Measurements from ENCODE around the gene GRIA1. TPM values are rescaled to one million over a fixed set of nuclear protein-coding genes. Genes with fewer than 3 reads are reported as not detected.

Gene GRIA1
- total RNA-seq, 4 donors from 2014 or later: 0.48 to 1.00 TPM; not detected in 2

- DNase-seq: no peak
- in situ Hi-C loops (cut with MboI; ENCODE audit: low pct_ligation_motif_present in 1 of 4, low pct_unique_long_range_greater_than_20kb in 1 of 4, low sequenced_read_pairs in 3 of 4): no loop called here
- 84 to 88% methylated on average over 2 of the region's 2 CpGs for WGBS, 2 donors (ENCODE audit: low coverage in 1 of 2)
Observed at GRCh38 chr5:153791339-153791738, 300.9 kb downstream of the GRIA1 start.

GRCh38 chr5:153792305-153792704 lies 301.8 kb downstream of the GRIA1 start:
- no peak for DNase-seq
- no peaks in the 10 kb centered on the region for H3K36me3 ChIP-seq
- H3K27ac ChIP-seq: no peak overlapping the region
- H3K9me3 ChIP-seq: no peaks in the 10 kb centered on the region
- H3K4me1 ChIP-seq: no peaks in the 10 kb centered on the region
- no peaks in the 10 kb centered on the region for H3K27me3 ChIP-seq
- intact Hi-C loops (cut with DNase I; ENCODE audit: low total_unique reads) (no loop called here), in situ Hi-C loops (cut with MboI; ENCODE audit: low pct_ligation_motif_present in 1 of 4, low pct_unique_long_range_greater_than_20kb in 1 of 4, low sequenced_read_pairs in 3 of 4) (no loop called here)
- TF ChIP-seq CTCF (IDR thresholded peaks at IDR 0.05) (no peak), POLR2AphosphoS5 (IDR thresholded peaks at IDR 0.05) (no peak), POLR2A (IDR thresholded peaks at IDR 0.05) (no peak), EP300 (IDR thresholded peaks at IDR 0.05; ENCODE audit: low read depth) (no peak)
- no peak overlapping the region for H3K4me3 ChIP-seq

More at GRCh38 chr5:153791339-153791738, 300.9 kb downstream of the GRIA1 start:
- intact Hi-C loops (cut with DNase I; ENCODE audit: low total_unique reads): no loop called here
- no peaks in the 10 kb centered on the region for H3K9me3 ChIP-seq
- H3K4me1 ChIP-seq: no peaks in the 10 kb centered on the region
- no peaks in the 10 kb centered on the region for H3K36me3 ChIP-seq
- no peak overlapping the region for H3K27ac ChIP-seq
- no peak for TF ChIP-seq EP300 (IDR thresholded peaks at IDR 0.05; ENCODE audit: low read depth)
- no peak for TF ChIP-seq CTCF (IDR thresholded peaks at IDR 0.05)
- TF ChIP-seq POLR2A (IDR thresholded peaks at IDR 0.05): no peak
- TF ChIP-seq POLR2AphosphoS5 (IDR thresholded peaks at IDR 0.05): no peak
- no peak overlapping the region for H3K4me3 ChIP-seq
- no peaks in the 10 kb centered on the region for H3K27me3 ChIP-seq

GRCh38 chr5:153793699-153794098 lies 303.2 kb downstream of the GRIA1 start:
- DNase-seq: no peak
- intact Hi-C loops (cut with DNase I; ENCODE audit: low total_unique reads) (no loop called here), in situ Hi-C loops (cut with MboI; ENCODE audit: low pct_ligation_motif_present in 1 of 4, low pct_unique_long_range_greater_than_20kb in 1 of 4, low sequenced_read_pairs in 3 of 4) (no loop called here)
- TF ChIP-seq POLR2AphosphoS5 (IDR thresholded peaks at IDR 0.05) (no peak), POLR2A (IDR thresholded peaks at IDR 0.05) (no peak)
- H3K9me3 ChIP-seq: no peaks in the 10 kb centered on the region
- H3K27ac ChIP-seq: no peak overlapping the region
- H3K4me3 ChIP-seq: no peak overlapping the region
- no peaks in the 10 kb centered on the region for H3K27me3 ChIP-seq
- WGBS, 2 donors (ENCODE audit: low coverage in 1 of 2): 93% methylated on average over 1 of the region's 1 CpG; no CpG with 5 or more reads in 1 of the 2 donors
- no peaks in the 10 kb centered on the region for H3K36me3 ChIP-seq
- H3K4me1 ChIP-seq: no peaks in the 10 kb centered on the region

- no peak for DNase-seq
- Histone ChIP-seq H3K9me3 (no peaks in the 10 kb centered on the region), H3K4me3 (no peak overlapping the region), H3K36me3 (no peaks in the 10 kb centered on the region), H3K4me1 (no peaks in the 10 kb centered on the region), H3K27me3 (no peaks in the 10 kb centered on the region), H3K27ac (no peak overlapping the region)
- in situ Hi-C loops (cut with MboI; ENCODE audit: low pct_ligation_motif_present in 1 of 4, low pct_unique_long_range_greater_than_20kb in 1 of 4, low sequenced_read_pairs in 3 of 4): no loop called here
- 84 to 100% methylated on average over 3 to 10 of the region's 10 CpGs for WGBS, 2 donors (ENCODE audit: low coverage in 1 of 2)
- intact Hi-C loops (cut with DNase I; ENCODE audit: low total_unique reads): no loop called here
- TF ChIP-seq CTCF (IDR thresholded peaks at IDR 0.05) (no peak), POLR2AphosphoS5 (IDR thresholded peaks at IDR 0.05) (no peak), POLR2A (IDR thresholded peaks at IDR 0.05) (no peak), EP300 (IDR thresholded peaks at IDR 0.05; ENCODE audit: low read depth) (no peak)
Observed at GRCh38 chr5:153794327-153794726, 303.9 kb downstream of the GRIA1 start.

GRCh38 chr5:153796527-153796926 lies 306.1 kb downstream of the GRIA1 start:
- Histone ChIP-seq H3K27me3 (no peaks in the 10 kb centered on the region), H3K36me3 (no peaks in the 10 kb centered on the region), H3K4me1 (no peaks in the 10 kb centered on the region), H3K27ac (no peak overlapping the region), H3K9me3 (no peaks in the 10 kb centered on the region), H3K4me3 (no peak overlapping the region)
- intact Hi-C loops (cut with DNase I; ENCODE audit: low total_unique reads): no loop called here
- WGBS, 2 donors (ENCODE audit: low coverage in 1 of 2): 63 to 90% methylated on average over 2 of the region's 2 CpGs
- in situ Hi-C loops (cut with MboI; ENCODE audit: low pct_ligation_motif_present in 1 of 4, low pct_unique_long_range_greater_than_20kb in 1 of 4, low sequenced_read_pairs in 3 of 4): no loop called here
- TF ChIP-seq POLR2A (IDR thresholded peaks at IDR 0.05): no peak
- no peak for TF ChIP-seq CTCF (IDR thresholded peaks at IDR 0.05)
- TF ChIP-seq POLR2AphosphoS5 (IDR thresholded peaks at IDR 0.05): no peak
- no peak for TF ChIP-seq EP300 (IDR thresholded peaks at IDR 0.05; ENCODE audit: low read depth)
- no peak for DNase-seq

Measured in transverse colon (tissue), 4 donors.